Type B pancreatic cell (in vitro differentiated cells): ENCODE data around the gene ZNF652. TPM values are rescaled to one million over a fixed set of nuclear protein-coding genes. Genes with fewer than 3 reads are reported as not detected.
A peak's percentile ranks its signal among the peaks of the same experiment; 100 is the strongest.

Source experiments
- DNase-seq: peaks from one replicate; pipeline ENCODE4 v3.0.0; 2021; ENCODE audit warnings: mixed read lengths; ENCODE audit not compliant: unreplicated experiment; ENCODE audit errors: extremely low spot score
- H3K27ac Mint-ChIP-seq: 2 replicates; pipeline ENCODE4 v1.8.0; 2021; ENCODE audit warnings: mild to moderate bottlenecking, mixed read lengths
- H3K27me3 Mint-ChIP-seq: 2 replicates; pipeline ENCODE4 v1.8.0; 2021; ENCODE audit warnings: mixed read lengths
- H3K36me3 Mint-ChIP-seq: 2 replicates; pipeline ENCODE4 v1.8.0; 2021; ENCODE audit warnings: mixed read lengths
- H3K4me1 Mint-ChIP-seq: one replicate; pipeline ENCODE4 v1.8.0; 2021; ENCODE audit warnings: mixed read lengths; ENCODE audit not compliant: unreplicated experiment
- H3K4me3 Mint-ChIP-seq: 2 replicates; pipeline ENCODE4 v1.8.0; 2021; ENCODE audit warnings: mild to moderate bottlenecking, mixed read lengths
- H3K9me3 Mint-ChIP-seq: 2 replicates; pipeline ENCODE4 v1.8.0; 2021; ENCODE audit warnings: mixed read lengths
- total RNA-seq: library from RNA; stranded (reverse); gene quantifications from 2 replicates; pipeline ENCODE4 v1.2.1, GENCODE V29; 2021; ENCODE audit warnings: low replicate concordance
- TF ChIP-seq, protein P1 (sequence below): fragments of 200-600 bp; sonication (generic); conservative IDR thresholded peaks from 2 replicates; pipeline ENCODE4 v1.5.0; 2021; ENCODE audit warnings: antibody characterized with exemption, mild to moderate bottlenecking

Gene ZNF652
- total RNA-seq, 1 donor from 2014 or later = 39.6 TPM

GRCh38 chr17:49259663-49260010 is 102.4 kb downstream of the ZNF652 start:
- Mint-ChIP-seq H3K27ac (peak overlapping the region; percentile 59), H3K4me3 (peak overlapping the region; percentile 83), H3K36me3 (no peaks in the 10 kb centered on the region), H3K4me1 (peaks cover 6% of the 10 kb centered on the region), H3K27me3 (peaks cover 24% of the 10 kb centered on the region), H3K9me3 (no peaks in the 10 kb centered on the region)
- DNase-seq = no peak
- TF ChIP-seq, protein P1, sequence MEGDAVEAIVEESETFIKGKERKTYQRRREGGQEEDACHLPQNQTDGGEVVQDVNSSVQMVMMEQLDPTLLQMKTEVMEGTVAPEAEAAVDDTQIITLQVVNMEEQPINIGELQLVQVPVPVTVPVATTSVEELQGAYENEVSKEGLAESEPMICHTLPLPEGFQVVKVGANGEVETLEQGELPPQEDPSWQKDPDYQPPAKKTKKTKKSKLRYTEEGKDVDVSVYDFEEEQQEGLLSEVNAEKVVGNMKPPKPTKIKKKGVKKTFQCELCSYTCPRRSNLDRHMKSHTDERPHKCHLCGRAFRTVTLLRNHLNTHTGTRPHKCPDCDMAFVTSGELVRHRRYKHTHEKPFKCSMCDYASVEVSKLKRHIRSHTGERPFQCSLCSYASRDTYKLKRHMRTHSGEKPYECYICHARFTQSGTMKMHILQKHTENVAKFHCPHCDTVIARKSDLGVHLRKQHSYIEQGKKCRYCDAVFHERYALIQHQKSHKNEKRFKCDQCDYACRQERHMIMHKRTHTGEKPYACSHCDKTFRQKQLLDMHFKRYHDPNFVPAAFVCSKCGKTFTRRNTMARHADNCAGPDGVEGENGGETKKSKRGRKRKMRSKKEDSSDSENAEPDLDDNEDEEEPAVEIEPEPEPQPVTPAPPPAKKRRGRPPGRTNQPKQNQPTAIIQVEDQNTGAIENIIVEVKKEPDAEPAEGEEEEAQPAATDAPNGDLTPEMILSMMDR = no peak

- DNase-seq = no peak
- H3K36me3 Mint-ChIP-seq = no peaks in the 10 kb centered on the region
- H3K4me1 Mint-ChIP-seq = peaks cover 6% of the 10 kb centered on the region
- H3K27me3 Mint-ChIP-seq = peaks cover 20% of the 10 kb centered on the region
- no peak overlapping the region for H3K4me3 Mint-ChIP-seq
- H3K9me3 Mint-ChIP-seq = no peaks in the 10 kb centered on the region
- no peak overlapping the region for H3K27ac Mint-ChIP-seq
- TF ChIP-seq, protein P1 = no peak
Measured at GRCh38 chr17:49258394-49258793, 103.7 kb downstream of the ZNF652 start.

GRCh38 chr17:49255125-49255524 is 106.9 kb downstream of the ZNF652 start:
- TF ChIP-seq, protein P1 = no peak
- H3K36me3 Mint-ChIP-seq = no peaks in the 10 kb centered on the region
- H3K27me3 Mint-ChIP-seq = peaks cover 9% of the 10 kb centered on the region
- H3K4me3 Mint-ChIP-seq = no peak overlapping the region
- H3K4me1 Mint-ChIP-seq = no peaks in the 10 kb centered on the region
- DNase-seq = no peak
- H3K27ac Mint-ChIP-seq = no peak overlapping the region
- H3K9me3 Mint-ChIP-seq = no peaks in the 10 kb centered on the region

DNA sequence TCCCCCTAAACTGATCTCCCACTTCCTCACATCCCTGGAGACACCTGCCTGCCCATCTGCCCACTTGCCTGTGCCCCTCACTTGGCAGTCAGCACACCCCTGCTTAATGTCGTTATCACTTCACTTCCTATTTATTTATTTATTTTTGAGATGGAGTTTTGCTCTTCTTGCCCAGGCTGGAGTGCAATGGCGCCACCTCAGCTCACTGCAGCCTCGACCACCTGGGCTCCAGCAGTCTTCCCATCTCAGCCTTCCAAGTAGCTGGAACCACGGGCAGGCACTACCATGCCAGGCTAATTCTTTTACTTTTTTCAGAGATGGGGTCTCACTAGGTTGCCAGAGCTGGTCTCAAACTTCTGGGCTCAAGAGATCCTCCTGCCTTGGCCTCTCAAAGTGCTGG is 108.0 kb downstream of the ZNF652 start:
- no peak for DNase-seq
- TF ChIP-seq, protein P1 = no peak
- peaks cover 10% of the 10 kb centered on the region for H3K27me3 Mint-ChIP-seq
- H3K36me3 Mint-ChIP-seq = no peaks in the 10 kb centered on the region
- H3K4me3 Mint-ChIP-seq = no peak overlapping the region
- H3K27ac Mint-ChIP-seq = no peak overlapping the region
- H3K4me1 Mint-ChIP-seq = no peaks in the 10 kb centered on the region
- H3K9me3 Mint-ChIP-seq = no peaks in the 10 kb centered on the region

GRCh38 chr17:49252148-49252695 is 109.8 kb downstream of the ZNF652 start:
- TF ChIP-seq, protein P1 = no peak
- no peak for DNase-seq
- H3K36me3 Mint-ChIP-seq = no peaks in the 10 kb centered on the region
- H3K4me1 Mint-ChIP-seq = no peaks in the 10 kb centered on the region
- peaks cover 7% of the 10 kb centered on the region for H3K27me3 Mint-ChIP-seq
- no peak overlapping the region for H3K4me3 Mint-ChIP-seq
- H3K9me3 Mint-ChIP-seq = no peaks in the 10 kb centered on the region
- no peak overlapping the region for H3K27ac Mint-ChIP-seq
